Activated CD8-positive, alpha-beta memory T cell treated with anti-CD3 and anti-CD28 coated beads, Interleukin-2, amount 50 U/mL, for 4 hours (primary cell): ENCODE measurements around the gene TBC1D7.

ENCODE experiments used
- DNase-seq: peaks from one replicate; pipeline ENCODE4 v3.0.0-alpha.2; 2020

The TBC1D7 gene

GRCh38 chr6:13263669-13264068 lies 64.7 kb downstream of the TBC1D7 start:
- DNase-seq: no peak

GRCh38 chr6:13262302-13263230 lies 65.8 kb downstream of the TBC1D7 start:
- DNase-seq: no peak

GRCh38 chr6:13261464-13261994 lies 66.8 kb downstream of the TBC1D7 start:
- no peak for DNase-seq

GRCh38 chr6:13260831-13261230 lies 67.5 kb downstream of the TBC1D7 start:
- no peak for DNase-seq

GRCh38 chr6:13260101-13260598 lies 68.2 kb downstream of the TBC1D7 start:
- no peak for DNase-seq

GRCh38 chr6:13259393-13259792 lies 68.9 kb downstream of the TBC1D7 start:
- no peak for DNase-seq

GRCh38 chr6:13256266-13257001 lies 71.9 kb downstream of the TBC1D7 start:
- DNase-seq: no peak
